Keratinocyte (primary cell): Measurements from ENCODE around the gene MTA1. TPM values are rescaled to one million over a fixed set of nuclear protein-coding genes. Genes with fewer than 3 reads are reported as not detected.

ENCODE experiments used
- DNase-seq: peaks from one replicate; pipeline ENCODE4 v3.0.0-alpha.2; 2011; ENCODE audit warnings: low read depth, missing footprints, low spot score
- FAIRE-seq: peaks from 2 replicates; lab custom pipeline; 2011; peaks lifted over from hg19 to GRCh38; lab: Jason Lieb, UNC
- H2AFZ ChIP-seq: 2 replicates; pipeline ENCODE4 v1.6.0; 2012; ENCODE audit warnings: low read length, control low read depth, inconsistent platforms; ENCODE audit not compliant: control insufficient read depth
- H3K27ac ChIP-seq: 2 replicates; pipeline ENCODE4 v1.5.1; 2011; ENCODE audit warnings: low read length; ENCODE audit not compliant: control insufficient read depth, insufficient read depth
- H3K27me3 ChIP-seq: 3 replicates; pipeline ENCODE4 v1.6.0; 2011; ENCODE audit warnings: low read length; ENCODE audit not compliant: control insufficient read depth, insufficient read depth; ENCODE audit errors: extremely low read depth
- H3K36me3 ChIP-seq, 2 experiments: 2 replicates in 1 of 2; 3 replicates in 1 of 2; pipeline ENCODE4 v1.5.1; 2011; ENCODE audit warnings: low read length in 2 of 2, mild to moderate bottlenecking in 1 of 2; ENCODE audit not compliant: control insufficient read depth in 2 of 2, insufficient read depth in 2 of 2; ENCODE audit errors: extremely low read depth in 1 of 2
- H3K4me1 ChIP-seq: 3 replicates; pipeline ENCODE4 v1.5.1; 2011; ENCODE audit warnings: low read length; ENCODE audit not compliant: control insufficient read depth, insufficient read depth; ENCODE audit errors: extremely low read depth
- H3K4me2 ChIP-seq: 3 replicates; pipeline ENCODE4 v1.6.0; 2011; ENCODE audit warnings: low read depth, low read length; ENCODE audit not compliant: control insufficient read depth, insufficient read depth; ENCODE audit errors: extremely low read depth
- H3K4me3 ChIP-seq, 3 experiments: fragments of 200-600 bp in 1 of 3; sonication (generic) in 1 of 3; 2 replicates in 2 of 3; 3 replicates in 1 of 3; pipeline ENCODE4 v1.5.1; 2011 to 2016; ENCODE audit warnings: low read length in 3 of 3, mild to moderate bottlenecking in 3 of 3, control low read depth in 2 of 3, inconsistent platforms in 1 of 3, low read depth in 1 of 3, mixed read lengths in 1 of 3, mixed run types in 1 of 3, moderate library complexity in 1 of 3; ENCODE audit not compliant: control insufficient read depth in 2 of 3, insufficient read depth in 2 of 3; ENCODE audit errors: extremely low read depth in 1 of 3
- H3K79me2 ChIP-seq: 2 replicates; pipeline ENCODE4 v1.6.0; 2012; ENCODE audit warnings: low read length; ENCODE audit not compliant: control insufficient read depth, insufficient read depth
- H3K9ac ChIP-seq: 3 replicates; pipeline ENCODE4 v1.6.0; 2011; ENCODE audit warnings: low read length; ENCODE audit not compliant: control insufficient read depth, insufficient read depth; ENCODE audit errors: extremely low read depth
- H3K9me1 ChIP-seq: 3 replicates; pipeline ENCODE4 v1.6.0; 2011; ENCODE audit warnings: low read length; ENCODE audit not compliant: control insufficient read depth, insufficient read depth; ENCODE audit errors: extremely low read depth
- H3K9me3 ChIP-seq: 2 replicates; pipeline ENCODE4 v1.5.1; 2012; ENCODE audit warnings: low read depth, low read length; ENCODE audit not compliant: control insufficient read depth
- H4K20me1 ChIP-seq: 3 replicates; pipeline ENCODE4 v1.6.0; 2011; ENCODE audit warnings: low read length; ENCODE audit not compliant: control insufficient read depth, insufficient read depth; ENCODE audit errors: extremely low read depth
- CTCF ChIP-seq, 3 experiments: IDR thresholded peaks in 1 of 3; conservative IDR thresholded peaks in 1 of 3; optimal IDR thresholded peaks in 1 of 3; 2 replicates in 2 of 3; 3 replicates in 1 of 3; pipeline versions ENCODE3 to v1.5.1; 2011; ENCODE audit warnings: low read length in 3 of 3, mild to moderate bottlenecking in 3 of 3, moderate library complexity in 2 of 3, control low read depth in 1 of 3, inconsistent platforms in 1 of 3; ENCODE audit not compliant: insufficient read depth in 2 of 3; ENCODE audit errors: extremely low read depth in 1 of 3
- EZH2 ChIP-seq: IDR thresholded peaks from one replicate; pipeline ENCODE4 v1.6.1; 2012; ENCODE audit warnings: inconsistent platforms, mild to moderate bottlenecking, low read length, moderate library complexity
- dilution Hi-C: fragments of 300-500 bp; cut with MboI; formaldehyde crosslinking; loops from one replicate; pipeline ENCODE4 v1.7.0; 2020; ENCODE audit warnings: low sequenced_read_pairs; ENCODE audit not compliant: extremely low pct_ligation_motif_present
- polyA plus RNA-seq, 5 experiments: library from polyadenylated mRNA; depleted of rRNA in 3 of 5; stranded (reverse) in 3 of 5; stranded (forward) in 1 of 5; unstranded in 1 of 5; fragments of >200 nt; gene quantifications; 1 replicate in 1 of 5; 2 replicates in 3 of 5; 3 replicates in 1 of 5; pipeline versions ENCODE4 v1.2.1 to v1.2.3, GENCODE V29; 2011 to 2012; ENCODE audit warnings: missing spikeins in 2 of 5, low read depth in 1 of 5, low replicate concordance in 1 of 5

Gene MTA1
- polyA plus RNA-seq, 1 donor (not counting 4 experiments of a cell fraction or from before 2014, with no cell fraction given) = 33.6 TPM

GRCh38 chr14:105413544-105413886 is 6.1 kb upstream of the MTA1 start:
- H3K4me1 ChIP-seq = peaks cover 4% of the 10 kb centered on the region
- H3K4me3 ChIP-seq = no peak overlapping the region
- dilution Hi-C loops = no loop called here
- DNase-seq = no peak
- no peak overlapping the region for H2AFZ ChIP-seq
- no peak overlapping the region for H3K27ac ChIP-seq
- H3K79me2 ChIP-seq = no peaks in the 10 kb centered on the region
- no peak for TF ChIP-seq EZH2
- no peak for TF ChIP-seq CTCF (optimal IDR thresholded peaks at IDR 0.05 in 1 of 3, IDR thresholded peaks at IDR 0.05 in 1 of 3, conservative IDR thresholded peaks at IDR 0.05 in 1 of 3; ENCODE audit: extremely low read depth in 1 of 3, insufficient read depth in 2 of 3, low read length in 3 of 3)
- no peaks in the 10 kb centered on the region for H4K20me1 ChIP-seq
- no peaks in the 10 kb centered on the region for H3K9me1 ChIP-seq
- no peak overlapping the region for H3K4me2 ChIP-seq
- H3K9me3 ChIP-seq = no peaks in the 10 kb centered on the region
- no peaks in the 10 kb centered on the region for H3K36me3 ChIP-seq
- H3K9ac ChIP-seq = no peak overlapping the region
- peaks cover 19% of the 10 kb centered on the region for H3K27me3 ChIP-seq
- no peak for FAIRE-seq

GRCh38 chr14:105414456-105415371 is 4.9 kb upstream of the MTA1 start:
- Histone ChIP-seq H3K79me2 (no peaks in the 10 kb centered on the region), H3K27me3 (peaks cover 19% of the 10 kb centered on the region), H3K9me1 (no peaks in the 10 kb centered on the region), H3K9ac (peak overlapping the region; percentile 47), H4K20me1 (no peaks in the 10 kb centered on the region), H2AFZ (peak overlapping the region; percentile 60), H3K9me3 (no peaks in the 10 kb centered on the region), H3K4me3 (peak overlapping the region; percentile 29 to 53 (median 43)), H3K4me1 (peaks cover 4% of the 10 kb centered on the region), H3K4me2 (peak overlapping the region; percentile 56), H3K36me3 (no peaks in the 10 kb centered on the region), H3K27ac (no peak overlapping the region)
- TF ChIP-seq EZH2 = no peak
- peak; percentile 39 to 64 (median 58) for TF ChIP-seq CTCF (optimal IDR thresholded peaks at IDR 0.05 in 1 of 3, IDR thresholded peaks at IDR 0.05 in 1 of 3, conservative IDR thresholded peaks at IDR 0.05 in 1 of 3; ENCODE audit: extremely low read depth in 1 of 3, insufficient read depth in 2 of 3, low read length in 3 of 3)
- DNase-seq = no peak
- dilution Hi-C loops = no loop called here
- FAIRE-seq = no peak
